Ascending aorta (tissue), 2 donors: ENCODE results near the gene BYSL. TPM values are rescaled to one million over a fixed set of nuclear protein-coding genes. Genes with fewer than 3 reads are reported as not detected.

Experiments
- DNase-seq, 2 donors: peaks; one replicate each; pipeline ENCODE4 v3.0.0-alpha.2; 2019; ENCODE audit warnings: low spot score in 2 of 2
- H3K27ac ChIP-seq, 2 donors: fragments of 200-600 bp; sonication (generic); one replicate each; pipeline ENCODE4 v1.5.1; 2016 to 2017; ENCODE audit warnings: mild to moderate bottlenecking in 1 of 2
- H3K27me3 ChIP-seq: fragments of 200-600 bp; sonication (generic); one replicate; pipeline ENCODE4 v1.5.1; 2017
- H3K36me3 ChIP-seq, 2 donors: fragments of 200-600 bp; sonication (generic); one replicate each; pipeline ENCODE4 v1.5.1; 2016
- H3K4me1 ChIP-seq, 2 donors: fragments of 200-600 bp; sonication (generic); one replicate each; pipeline ENCODE4 v1.5.1; 2016 to 2017; ENCODE audit warnings: mild to moderate bottlenecking in 1 of 2
- H3K4me3 ChIP-seq, 2 donors: fragments of 200-600 bp; sonication (generic); one replicate each; pipeline ENCODE4 v1.5.1; 2016 to 2017; ENCODE audit warnings: mild to moderate bottlenecking in 1 of 2
- H3K9me3 ChIP-seq, 2 donors: fragments of 200-600 bp; sonication (generic); one replicate each; pipeline ENCODE4 v1.5.1; 2016
- intact Hi-C: fragments of 100-400 bp; cut with DNase I; formaldehyde crosslinking; loops from one replicate; pipeline ENCODE4 v1.15.1; 2023
- total RNA-seq: library from RNA; depleted of rRNA; stranded (reverse); fragments of >200 nt; gene quantifications from one replicate; pipeline ENCODE4 v1.1.0, GENCODE V29; 2016
- TF ChIP-seq, protein P1 (sequence below), 3 experiments: fragments of 200-600 bp in 2 of 3; fragments of 450-650 bp in 1 of 3; sonication (generic) in 2 of 3; IDR thresholded peaks; one replicate each; pipeline ENCODE4 v1.5.1; 2016 to 2019; ENCODE audit warnings: antibody characterized with exemption in 3 of 3, mild to moderate bottlenecking in 1 of 3, moderate library complexity in 1 of 3

The BYSL gene
- total RNA-seq, 1 donor from 2014 or later, result 1.6 TPM

DNA sequence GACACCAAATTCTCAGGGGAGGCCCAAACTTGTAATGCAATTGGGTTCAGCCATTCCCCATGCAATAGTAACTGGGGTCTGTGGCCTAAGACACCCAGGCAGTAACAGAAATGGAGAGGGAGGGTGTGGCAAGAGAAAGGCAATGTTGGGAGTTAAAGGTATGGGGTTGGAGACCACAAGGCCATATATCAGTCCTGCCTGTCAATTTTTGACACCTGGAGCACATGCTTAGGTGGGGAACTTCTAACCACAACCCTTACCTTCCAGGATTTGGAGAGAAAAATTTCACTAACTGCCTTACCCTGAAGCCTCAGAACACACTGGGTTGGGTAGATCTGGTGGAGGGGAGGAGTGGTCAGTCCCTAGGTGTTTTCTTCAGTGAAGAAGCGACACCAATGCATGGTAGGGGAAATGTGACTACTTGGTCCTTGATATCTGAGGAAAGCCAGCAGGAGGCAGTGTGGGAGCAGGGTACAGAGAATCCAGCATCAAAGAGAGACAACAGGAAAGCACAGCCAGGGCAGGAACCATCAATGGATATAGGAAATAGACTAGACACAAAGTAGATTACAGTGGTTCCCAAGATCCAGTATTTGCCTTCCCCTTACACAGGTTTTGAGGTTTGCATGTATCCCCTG is 19.3 kb upstream of the BYSL start:
- TF ChIP-seq, protein P1, sequence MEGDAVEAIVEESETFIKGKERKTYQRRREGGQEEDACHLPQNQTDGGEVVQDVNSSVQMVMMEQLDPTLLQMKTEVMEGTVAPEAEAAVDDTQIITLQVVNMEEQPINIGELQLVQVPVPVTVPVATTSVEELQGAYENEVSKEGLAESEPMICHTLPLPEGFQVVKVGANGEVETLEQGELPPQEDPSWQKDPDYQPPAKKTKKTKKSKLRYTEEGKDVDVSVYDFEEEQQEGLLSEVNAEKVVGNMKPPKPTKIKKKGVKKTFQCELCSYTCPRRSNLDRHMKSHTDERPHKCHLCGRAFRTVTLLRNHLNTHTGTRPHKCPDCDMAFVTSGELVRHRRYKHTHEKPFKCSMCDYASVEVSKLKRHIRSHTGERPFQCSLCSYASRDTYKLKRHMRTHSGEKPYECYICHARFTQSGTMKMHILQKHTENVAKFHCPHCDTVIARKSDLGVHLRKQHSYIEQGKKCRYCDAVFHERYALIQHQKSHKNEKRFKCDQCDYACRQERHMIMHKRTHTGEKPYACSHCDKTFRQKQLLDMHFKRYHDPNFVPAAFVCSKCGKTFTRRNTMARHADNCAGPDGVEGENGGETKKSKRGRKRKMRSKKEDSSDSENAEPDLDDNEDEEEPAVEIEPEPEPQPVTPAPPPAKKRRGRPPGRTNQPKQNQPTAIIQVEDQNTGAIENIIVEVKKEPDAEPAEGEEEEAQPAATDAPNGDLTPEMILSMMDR (IDR thresholded peaks at IDR 0.05), result no peak
- H3K9me3 ChIP-seq, result no peaks in the 10 kb centered on the region
- DNase-seq, result no peak
- H3K27ac ChIP-seq, result no peak overlapping the region
- H3K36me3 ChIP-seq, result peaks cover 10 to 36% of the 10 kb centered on the region in 2 donors
- no peaks in the 10 kb centered on the region for H3K4me1 ChIP-seq
- intact Hi-C loops, result no loop called here
- H3K4me3 ChIP-seq, result no peak overlapping the region
- H3K27me3 ChIP-seq, result no peaks in the 10 kb centered on the region

DNA sequence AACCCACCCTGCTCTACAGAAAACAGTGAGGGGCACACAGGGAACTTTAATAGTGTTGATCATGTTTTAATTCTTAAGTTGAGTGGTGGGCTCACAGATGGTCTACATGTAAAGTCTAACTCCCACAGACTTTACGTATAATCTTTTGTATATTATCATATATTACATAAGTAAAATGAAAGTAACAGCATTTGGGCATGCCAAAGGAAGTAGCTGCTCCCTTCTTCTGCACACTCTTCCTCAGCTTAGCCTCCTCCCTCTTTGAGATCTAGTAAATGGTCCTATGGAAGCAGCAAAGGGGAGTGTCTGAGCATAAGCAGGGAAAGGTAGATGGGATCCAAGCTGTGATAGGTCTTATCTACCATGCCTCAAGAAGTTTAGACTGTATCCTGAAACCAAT is 11.6 kb upstream of the BYSL start:
- TF ChIP-seq, protein P1 (IDR thresholded peaks at IDR 0.05), result no peak

DNA sequence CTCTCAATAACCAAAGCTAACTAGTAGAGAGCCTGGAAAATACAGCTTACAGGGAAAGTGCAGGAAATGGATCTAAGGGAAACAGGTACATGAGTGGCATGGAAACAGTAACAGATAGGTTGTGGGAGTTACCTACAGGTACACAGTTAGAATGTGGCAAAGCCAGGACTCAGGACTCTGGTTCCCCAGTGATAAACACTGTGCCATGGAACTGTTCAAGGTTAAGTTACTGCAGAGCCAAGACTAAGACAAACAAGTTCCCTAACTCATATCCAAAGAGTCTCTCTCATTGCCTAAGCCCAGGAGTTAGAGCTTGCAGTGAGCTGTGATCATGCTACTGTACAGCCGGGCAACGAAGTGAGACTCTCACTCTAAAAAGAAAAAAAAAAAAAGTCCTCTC is 7.0 kb upstream of the BYSL start:
- Histone ChIP-seq H3K9me3 (no peaks in the 10 kb centered on the region), H3K4me1 (no peaks in the 10 kb centered on the region), H3K27me3 (no peaks in the 10 kb centered on the region), H3K27ac (no peak overlapping the region), H3K4me3 (no peak overlapping the region), H3K36me3 (peaks cover 18 to 53% of the 10 kb centered on the region in 2 donors)
- intact Hi-C loops, result no loop called here
- no peak for DNase-seq
- TF ChIP-seq, protein P1 (IDR thresholded peaks at IDR 0.05), result no peak

More for the DNA sequence above, 11.6 kb upstream of the BYSL start:
- DNase-seq, result no peak
- no peaks in the 10 kb centered on the region for H3K27me3 ChIP-seq
- H3K27ac ChIP-seq, result no peak overlapping the region
- H3K4me3 ChIP-seq, result no peak overlapping the region
- no peaks in the 10 kb centered on the region for H3K4me1 ChIP-seq
- peaks cover 34 to 81% of the 10 kb centered on the region in 2 donors for H3K36me3 ChIP-seq
- intact Hi-C loops, result no loop called here
- no peaks in the 10 kb centered on the region for H3K9me3 ChIP-seq

DNA sequence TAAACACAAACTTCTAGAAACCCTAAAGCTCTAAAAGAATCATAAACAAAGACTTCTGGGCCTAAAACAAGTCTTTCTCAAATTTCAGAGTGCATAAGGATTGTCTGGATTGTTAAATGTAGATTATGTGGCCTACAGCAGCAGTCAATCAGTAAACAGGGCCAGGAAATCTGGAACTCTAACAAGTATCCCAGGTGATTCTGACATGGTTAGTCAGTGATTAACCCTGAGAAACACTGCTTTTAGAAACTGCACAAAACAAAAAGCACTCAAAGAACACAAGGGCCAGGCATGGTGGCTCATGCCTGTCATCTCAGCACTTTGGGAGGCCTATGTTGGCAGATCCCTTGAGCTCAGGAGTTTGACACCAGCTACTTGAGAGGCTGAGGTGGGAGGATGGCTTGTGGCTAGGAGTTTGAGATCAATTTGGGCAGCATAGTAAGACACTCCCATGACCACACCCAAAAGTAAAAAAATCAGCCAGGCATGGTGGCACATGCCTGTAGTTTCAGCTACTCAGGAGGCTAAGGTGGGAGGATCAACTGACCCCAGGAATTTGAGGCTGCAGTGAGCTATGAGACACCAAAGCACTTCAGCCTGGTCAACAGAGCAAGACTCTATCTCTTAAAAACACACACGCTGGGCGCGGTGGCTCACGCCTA is 6.3 kb upstream of the BYSL start:
- peaks cover 0 to 6% of the 10 kb centered on the region in 2 donors for H3K4me1 ChIP-seq
- no peaks in the 10 kb centered on the region for H3K9me3 ChIP-seq
- no peak overlapping the region for H3K4me3 ChIP-seq
- intact Hi-C loops, result no loop called here
- H3K27ac ChIP-seq, result no peak overlapping the region
- no peak for DNase-seq
- peaks cover 18 to 47% of the 10 kb centered on the region in 2 donors for H3K36me3 ChIP-seq
- TF ChIP-seq, protein P1 (IDR thresholded peaks at IDR 0.05), result no peak
- no peaks in the 10 kb centered on the region for H3K27me3 ChIP-seq

DNA sequence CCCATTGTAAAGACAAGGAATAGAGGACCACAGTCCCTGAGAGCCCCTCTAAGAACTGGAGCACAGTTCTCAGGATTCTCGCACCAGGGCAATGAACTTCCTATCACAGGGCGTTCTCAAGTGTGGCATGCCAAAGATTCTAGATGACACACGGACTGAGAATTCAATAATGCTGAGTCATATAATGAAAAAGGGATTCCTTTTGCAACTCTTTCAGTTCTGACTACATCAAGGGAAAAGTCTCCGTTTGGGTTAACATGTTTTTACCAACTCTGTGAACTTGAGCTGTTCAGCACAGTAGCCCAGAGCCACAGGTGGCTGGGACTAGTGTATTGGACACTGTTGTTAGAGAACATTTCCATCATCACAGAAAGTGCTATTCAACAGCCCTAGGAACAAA is 3.8 kb upstream of the BYSL start:
- Histone ChIP-seq H3K9me3 (no peaks in the 10 kb centered on the region), H3K27me3 (no peaks in the 10 kb centered on the region), H3K36me3 (peaks cover 16 to 38% of the 10 kb centered on the region in 2 donors), H3K27ac (no peak overlapping the region), H3K4me3 (no peak overlapping the region), H3K4me1 (peaks cover 8 to 16% of the 10 kb centered on the region in 2 donors)
- no peak for DNase-seq
- TF ChIP-seq, protein P1 (IDR thresholded peaks at IDR 0.05), result no peak
- intact Hi-C loops, result no loop called here
